ENCODE measurements around the gene CFAP97D2. TPM values are rescaled to one million over a fixed set of nuclear protein-coding genes. Genes with fewer than 3 reads are reported as not detected.
"Not testable (repeated sequence)": the region's sequence is repeated elsewhere in the genome, so short reads cannot be mapped to it uniquely, and the experiment has no call there.

The CFAP97D2 gene
- total RNA-seq, result not detected

- peaks cover 52% of the 10 kb centered on the region for H3K4me1 Mint-ChIP-seq (ENCODE audit: low read depth)
- H3K27me3 Mint-ChIP-seq (ENCODE audit: low read depth), result no peaks in the 10 kb centered on the region
- H3K4me3 Mint-ChIP-seq, result no peak within 1 kb of the TSS
- DNase-seq, result no peak
- no peak for ATAC-seq
- no peaks in the 10 kb centered on the region for H3K36me3 Mint-ChIP-seq (ENCODE audit: insufficient read depth)
- H3K9me3 Mint-ChIP-seq, result no peaks in the 10 kb centered on the region
Observed at GRCh38 chr13:114179087-114179658, at the start of gene CFAP97D2. Gene CFAP97D2 (plus strand): TSS chr13:114179257. CDS start chr13:114179331, 74 bp downstream.

GRCh38 chr13:114129649-114130062 lies 49.4 kb upstream of the CFAP97D2 start:
- DNase-seq (no peak), ATAC-seq (peak in 1 of 2 donors; percentile 7)
- Mint-ChIP-seq H3K4me1 (ENCODE audit: low read depth) (peaks cover 74% of the 10 kb centered on the region), H3K27me3 (ENCODE audit: low read depth) (no peaks in the 10 kb centered on the region), H3K36me3 (ENCODE audit: insufficient read depth) (peaks cover 18% of the 10 kb centered on the region), H3K9me3 (peaks cover 3% of the 10 kb centered on the region), H3K4me3 (peak overlapping the region; percentile 99)

DNA sequence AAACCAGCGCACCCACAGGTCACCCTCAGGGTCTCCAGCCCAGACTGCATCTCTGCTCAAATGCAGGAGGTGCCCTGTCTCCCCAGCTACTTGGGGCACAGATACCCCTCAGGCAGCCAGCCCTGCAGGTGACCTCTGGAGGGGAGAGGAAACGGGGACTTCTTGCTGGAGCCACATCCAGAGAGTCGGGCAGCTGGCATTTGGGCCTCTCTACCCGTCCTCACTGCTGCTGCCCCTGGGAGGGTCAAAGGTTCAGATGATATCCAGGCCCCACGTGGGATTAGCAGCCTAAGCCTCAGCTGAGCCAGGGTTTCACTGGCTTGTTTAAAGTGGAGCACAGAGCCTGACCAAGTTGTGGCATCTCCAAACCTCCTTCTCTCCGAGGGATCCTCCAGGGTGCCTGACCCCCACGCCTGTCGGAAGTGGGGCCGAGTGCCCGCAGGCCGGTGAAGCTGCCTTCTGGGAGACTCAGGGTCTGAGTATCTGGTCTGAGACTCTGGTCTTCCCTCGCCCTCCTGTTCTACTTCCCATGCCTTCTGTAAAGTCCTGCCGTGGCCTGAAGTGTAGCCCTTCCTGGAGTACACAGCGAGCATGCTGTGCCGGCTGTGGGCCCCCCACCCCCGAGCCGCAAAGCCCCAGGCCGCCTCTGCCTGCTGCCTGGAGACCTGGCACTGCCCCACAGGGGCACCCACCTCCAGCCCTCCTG lies 48.8 kb upstream of the CFAP97D2 start:
- peaks cover 70% of the 10 kb centered on the region for H3K4me1 Mint-ChIP-seq (ENCODE audit: low read depth)
- ATAC-seq (no peak), DNase-seq (no peak)
- peaks cover under 1% of the 10 kb centered on the region for H3K9me3 Mint-ChIP-seq
- no peaks in the 10 kb centered on the region for H3K27me3 Mint-ChIP-seq (ENCODE audit: low read depth)
- H3K36me3 Mint-ChIP-seq (ENCODE audit: insufficient read depth), result peaks cover 12% of the 10 kb centered on the region
- peak overlapping the region; percentile 99 for H3K4me3 Mint-ChIP-seq

DNA sequence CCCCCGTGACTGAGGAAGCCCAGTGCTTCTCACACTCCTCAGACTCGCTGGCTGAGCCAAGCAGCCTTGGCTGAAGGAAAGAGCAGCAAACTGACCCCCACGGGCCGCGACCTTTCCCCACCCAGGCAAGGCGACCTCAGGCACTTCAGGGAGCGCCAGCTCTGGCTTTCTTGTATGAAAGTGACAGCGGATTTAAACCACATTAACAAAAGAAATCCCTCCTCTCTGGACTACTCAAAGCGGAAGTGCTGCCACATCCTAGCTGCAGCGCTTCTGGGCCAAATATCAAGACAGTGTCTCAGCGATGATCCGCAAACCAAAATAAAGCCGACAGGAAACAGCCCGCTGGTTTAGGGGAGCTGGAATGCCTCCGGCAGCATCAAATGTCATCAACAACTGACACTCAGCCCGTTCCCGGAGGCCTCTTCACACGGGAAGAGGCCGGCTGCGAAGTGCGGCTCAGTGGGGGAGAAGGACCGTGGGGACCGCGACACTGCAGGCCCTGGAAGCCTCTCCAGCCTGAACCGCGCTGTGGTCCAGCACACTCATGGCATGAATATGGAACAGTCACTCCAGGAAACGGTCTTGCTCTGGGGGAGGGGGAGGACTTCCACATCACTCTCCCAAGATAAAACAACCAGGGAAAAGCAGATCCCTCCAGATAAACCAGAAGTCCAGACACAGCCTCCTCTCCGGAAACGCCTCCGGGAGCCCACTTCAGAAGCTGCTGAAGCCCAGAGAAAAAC lies 48.0 kb upstream of the CFAP97D2 start:
- Mint-ChIP-seq H3K36me3 (ENCODE audit: insufficient read depth) (peaks cover 12% of the 10 kb centered on the region), H3K9me3 (no peaks in the 10 kb centered on the region), H3K4me3 (peak overlapping the region; percentile 99), H3K4me1 (ENCODE audit: low read depth) (peaks cover 66% of the 10 kb centered on the region), H3K27me3 (ENCODE audit: low read depth) (no peaks in the 10 kb centered on the region)
- ATAC-seq, result peak; percentile 10 to 19
- DNase-seq, result peak; percentile 49

GRCh38 chr13:114131583-114132418 lies 47.3 kb upstream of the CFAP97D2 start:
- peak; percentile 8 to 11 for ATAC-seq
- H3K4me1 Mint-ChIP-seq (ENCODE audit: low read depth), result peaks cover 61% of the 10 kb centered on the region

DNA sequence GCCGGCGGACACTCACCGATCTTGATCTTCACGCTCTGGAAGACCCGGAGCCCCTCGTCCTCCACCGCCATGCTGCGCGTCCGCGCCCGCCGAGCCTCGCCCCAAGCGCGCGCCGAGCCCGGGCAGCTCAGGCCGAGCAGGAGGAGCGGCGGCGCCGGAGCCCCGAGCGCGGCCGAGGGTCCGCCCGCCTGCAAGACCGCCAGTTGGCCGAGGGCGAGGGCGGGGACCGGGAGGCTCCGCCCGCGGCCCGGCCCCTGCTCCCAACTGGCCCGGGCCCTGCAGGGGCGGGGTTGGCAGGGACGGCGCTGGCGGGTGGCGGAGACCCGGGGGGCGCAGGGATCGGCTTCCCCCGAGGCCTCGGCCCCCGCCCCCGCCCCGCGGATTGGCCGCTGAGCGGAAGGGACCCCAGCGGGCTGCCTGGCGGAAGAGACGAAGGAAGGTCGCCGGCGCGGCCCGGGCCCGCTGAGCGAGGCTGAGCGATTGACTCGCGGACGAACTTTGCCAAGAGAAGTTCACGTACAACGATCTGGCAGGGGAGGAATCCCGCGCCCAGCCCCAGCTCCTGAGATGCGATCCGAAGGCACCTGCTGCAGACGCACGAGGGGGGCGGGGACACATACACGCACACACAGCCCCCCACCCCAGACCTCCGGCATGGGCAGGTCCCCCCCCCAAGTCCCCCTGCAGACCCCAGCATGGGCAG lies 46.5 kb upstream of the CFAP97D2 start, which contains the start of gene RASA3:
TSS of gene RASA3 (minus strand) at position 205 of the 703 bp plus-strand sequence. CDS start at position 71, 134 bp downstream.
- H3K4me1 Mint-ChIP-seq (ENCODE audit: low read depth), result peaks cover 56% of the 10 kb centered on the region
- ATAC-seq (peak; percentile 65 to 73), DNase-seq (peak; percentile 45)
- no peaks in the 10 kb centered on the region for H3K27me3 Mint-ChIP-seq (ENCODE audit: low read depth)
- no peaks in the 10 kb centered on the region for H3K9me3 Mint-ChIP-seq
- H3K36me3 Mint-ChIP-seq (ENCODE audit: insufficient read depth), result no peaks in the 10 kb centered on the region
- peak within 1 kb of the TSS; percentile 99 for H3K4me3 Mint-ChIP-seq

More at GRCh38 chr13:114131583-114132418, 47.3 kb upstream of the CFAP97D2 start:
- DNase-seq, result peak; percentile 35
- Mint-ChIP-seq H3K36me3 (ENCODE audit: insufficient read depth) (peaks cover 7% of the 10 kb centered on the region), H3K27me3 (ENCODE audit: low read depth) (no peaks in the 10 kb centered on the region), H3K4me3 (peak overlapping the region; percentile 99), H3K9me3 (no peaks in the 10 kb centered on the region)

- not testable (repeated sequence) for H3K36me3 Mint-ChIP-seq (ENCODE audit: insufficient read depth); ATAC-seq
Observed at GRCh38 chr13:114133126-114133525, 45.9 kb upstream of the CFAP97D2 start.

GRCh38 chr13:114133552-114133951 lies 45.5 kb upstream of the CFAP97D2 start:
- Mint-ChIP-seq H3K4me1 (ENCODE audit: low read depth) (peaks cover 50% of the 10 kb centered on the region), H3K4me3 (peak overlapping the region; percentile 70)
- ATAC-seq; H3K36me3 Mint-ChIP-seq (ENCODE audit: insufficient read depth); DNase-seq; H3K9me3 Mint-ChIP-seq; H3K27me3 Mint-ChIP-seq (ENCODE audit: low read depth): not testable (repeated sequence)

More at GRCh38 chr13:114133126-114133525, 45.9 kb upstream of the CFAP97D2 start:
- H3K27me3 Mint-ChIP-seq (ENCODE audit: low read depth); DNase-seq; H3K4me3 Mint-ChIP-seq; H3K9me3 Mint-ChIP-seq: not testable (repeated sequence)
- H3K4me1 Mint-ChIP-seq (ENCODE audit: low read depth), result peaks cover 54% of the 10 kb centered on the region

GRCh38 chr13:114134111-114134943 lies 44.7 kb upstream of the CFAP97D2 start:
- DNase-seq, result no peak
- H3K4me3 Mint-ChIP-seq, result peak overlapping the region; percentile 70
- no peaks in the 10 kb centered on the region for H3K27me3 Mint-ChIP-seq (ENCODE audit: low read depth)
- peaks cover 43% of the 10 kb centered on the region for H3K4me1 Mint-ChIP-seq (ENCODE audit: low read depth)
- no peak for ATAC-seq
- H3K36me3 Mint-ChIP-seq (ENCODE audit: insufficient read depth), result no peaks in the 10 kb centered on the region
- no peaks in the 10 kb centered on the region for H3K9me3 Mint-ChIP-seq

DNA sequence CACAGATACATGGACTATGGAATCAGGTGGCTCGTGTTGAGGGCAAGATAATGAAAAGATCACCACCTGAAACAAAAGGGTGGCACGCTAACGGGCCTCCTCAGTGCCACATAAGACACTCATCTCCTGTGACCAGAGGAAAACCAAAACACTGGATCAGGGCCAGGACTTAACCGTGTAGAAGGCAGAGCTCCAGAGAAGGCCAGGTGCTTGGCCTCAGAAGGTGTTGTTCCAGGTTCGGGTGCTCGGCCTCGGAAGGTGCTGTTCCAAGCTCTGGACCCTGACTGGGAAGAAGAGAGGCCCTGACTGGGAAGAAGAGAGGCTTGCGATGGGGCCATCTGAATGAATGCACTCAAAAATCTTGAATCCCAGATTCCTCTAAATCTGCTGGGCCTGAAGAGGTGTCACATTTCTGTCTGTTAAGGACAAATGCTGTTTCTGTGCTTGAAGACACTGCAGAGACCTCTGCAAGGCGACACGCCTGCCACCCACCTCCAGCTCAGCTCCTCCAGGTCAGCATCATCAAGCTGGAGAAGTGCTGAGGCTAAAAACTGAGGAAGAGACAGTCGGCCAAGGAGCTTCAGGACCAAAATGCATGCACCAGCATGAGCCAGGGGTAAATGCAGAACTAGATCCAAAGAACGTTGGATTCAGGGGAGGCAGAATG lies 44.0 kb upstream of the CFAP97D2 start:
- Mint-ChIP-seq H3K4me1 (ENCODE audit: low read depth) (peaks cover 36% of the 10 kb centered on the region), H3K27me3 (ENCODE audit: low read depth) (no peaks in the 10 kb centered on the region), H3K36me3 (ENCODE audit: insufficient read depth) (no peaks in the 10 kb centered on the region), H3K4me3 (no peak overlapping the region), H3K9me3 (no peaks in the 10 kb centered on the region)
- ATAC-seq (no peak), DNase-seq (no peak)

GRCh38 chr13:114135731-114136171 lies 43.3 kb upstream of the CFAP97D2 start:
- H3K4me3 Mint-ChIP-seq, result no peak overlapping the region
- no peaks in the 10 kb centered on the region for H3K9me3 Mint-ChIP-seq
- H3K4me1 Mint-ChIP-seq (ENCODE audit: low read depth), result peaks cover 32% of the 10 kb centered on the region
- DNase-seq, result no peak
- no peaks in the 10 kb centered on the region for H3K27me3 Mint-ChIP-seq (ENCODE audit: low read depth)
- no peaks in the 10 kb centered on the region for H3K36me3 Mint-ChIP-seq (ENCODE audit: insufficient read depth)
- no peak for ATAC-seq

GRCh38 chr13:114136576-114136975 lies 42.5 kb upstream of the CFAP97D2 start:
- Mint-ChIP-seq H3K4me3 (no peak overlapping the region), H3K9me3 (no peaks in the 10 kb centered on the region), H3K4me1 (ENCODE audit: low read depth) (peaks cover 25% of the 10 kb centered on the region), H3K36me3 (ENCODE audit: insufficient read depth) (no peaks in the 10 kb centered on the region), H3K27me3 (ENCODE audit: low read depth) (no peaks in the 10 kb centered on the region)
- no peak for DNase-seq
- no peak for ATAC-seq
